Fibroblast of lung (primary cell): ENCODE data around the gene NUDT3. TPM values are rescaled to one million over a fixed set of nuclear protein-coding genes. Genes with fewer than 3 reads are reported as not detected.

Experiments used
- DNase-seq, 2 donors: peaks; one replicate each; pipeline versions ENCODE4 v3.0.0 to v3.0.0-alpha.2; 2010; ENCODE audit warnings: low read depth in 2 of 2
- H2AFZ ChIP-seq: 2 replicates; pipeline ENCODE4 v1.5.1; 2012; ENCODE audit warnings: low read length, control low read depth, inconsistent platforms
- H3K27ac ChIP-seq: 2 replicates; pipeline ENCODE4 v1.5.1; 2011; ENCODE audit warnings: low read length, control low read depth; ENCODE audit not compliant: insufficient read depth
- H3K27me3 ChIP-seq: 2 replicates; pipeline ENCODE4 v1.5.1; 2011; ENCODE audit warnings: mild to moderate bottlenecking, low read length; ENCODE audit not compliant: control insufficient read depth, insufficient read depth
- H3K36me3 ChIP-seq: 2 replicates; pipeline ENCODE4 v1.5.1; 2011; ENCODE audit warnings: low read length; ENCODE audit not compliant: control insufficient read depth, insufficient read depth
- H3K4me1 ChIP-seq: 2 replicates; pipeline ENCODE4 v1.5.1; 2011; ENCODE audit warnings: low read length; ENCODE audit not compliant: control insufficient read depth, insufficient read depth; ENCODE audit errors: extremely low read depth
- H3K4me2 ChIP-seq: 2 replicates; pipeline ENCODE4 v1.5.1; 2011; ENCODE audit warnings: low read length, control low read depth; ENCODE audit not compliant: insufficient read depth; ENCODE audit errors: extremely low read depth
- H3K4me3 ChIP-seq, 4 experiments: fragments of 200-600 bp in 1 of 4; sonication (generic) in 1 of 4; replicated peaks in 1 of 4; 2 replicates each; pipeline ENCODE4 v1.5.1; 2011 to 2016; ENCODE audit warnings: low read length in 4 of 4, low read depth in 3 of 4, mild to moderate bottlenecking in 3 of 4, control low read depth in 2 of 4, inconsistent platforms in 1 of 4, mixed read lengths in 1 of 4; ENCODE audit not compliant: insufficient read depth in 1 of 4; ENCODE audit errors: control extremely low read depth in 1 of 4
- H3K79me2 ChIP-seq: 2 replicates; pipeline ENCODE4 v1.5.1; 2012; ENCODE audit warnings: mild to moderate bottlenecking, low read length, inconsistent platforms; ENCODE audit not compliant: control insufficient read depth, insufficient read depth
- H3K9ac ChIP-seq: 2 replicates; pipeline ENCODE4 v1.5.1; 2011; ENCODE audit warnings: mild to moderate bottlenecking, low read length, control low read depth; ENCODE audit not compliant: insufficient read depth
- H3K9me3 ChIP-seq: 2 replicates; pipeline ENCODE4 v1.5.1; 2012; ENCODE audit warnings: low read depth, low read length; ENCODE audit not compliant: control insufficient read depth, insufficient read depth
- H4K20me1 ChIP-seq: 2 replicates; pipeline ENCODE4 v1.5.1; 2011; ENCODE audit warnings: low read length; ENCODE audit not compliant: control insufficient read depth, insufficient read depth; ENCODE audit errors: extremely low read depth
- CTCF ChIP-seq, 2 donors: IDR thresholded peaks in 1 of 2; conservative IDR thresholded peaks in 1 of 2; 1 replicate in 1 of 2; 2 replicates in 1 of 2; pipeline ENCODE4 v1.5.1; 2011 to 2012; ENCODE audit warnings: low read length in 2 of 2, control low read depth in 1 of 2, inconsistent platforms in 1 of 2, low read depth in 1 of 2, mild to moderate bottlenecking in 1 of 2
- EZH2 ChIP-seq: IDR thresholded peaks from 2 replicates; pipeline ENCODE4 v1.5.1; 2012; ENCODE audit warnings: low read length, control low read depth, mild to moderate bottlenecking; ENCODE audit errors: missing control alignments
- polyA plus RNA-seq, 2 donors: library from polyadenylated mRNA; depleted of rRNA in 1 of 2; stranded (reverse) in 1 of 2; unstranded in 1 of 2; fragments of >200 nt; gene quantifications; 2 replicates each; pipeline ENCODE4 v1.2.1, GENCODE V29; 2011 to 2012; ENCODE audit warnings: missing spikeins in 1 of 2
- total RNA-seq: library from RNA; depleted of rRNA; stranded (reverse); fragments of >200 nt; gene quantifications from 2 replicates; pipeline ENCODE4 v1.2.1, GENCODE V29; 2014

Gene NUDT3
- total and polyA plus RNA-seq, 2 donors (not counting 1 experiment from before 2014, with no cell fraction given) = 16.0 to 27.4 TPM

- Histone ChIP-seq H3K4me3 (no peak overlapping the region), H3K9me3 (no peaks in the 10 kb centered on the region), H3K27me3 (no peaks in the 10 kb centered on the region), H3K27ac (no peak overlapping the region), H3K79me2 (peaks cover 11% of the 10 kb centered on the region), H3K4me1 (peaks cover 2% of the 10 kb centered on the region), H4K20me1 (no peaks in the 10 kb centered on the region), H2AFZ (no peak overlapping the region), H3K36me3 (peaks cover 21% of the 10 kb centered on the region), H3K9ac (no peak overlapping the region), H3K4me2 (no peak overlapping the region)
- no peak for DNase-seq
- TF ChIP-seq EZH2 (no peak), CTCF (conservative IDR thresholded peaks at IDR 0.05 in 1 of 2, IDR thresholded peaks at IDR 0.05 in 1 of 2; ENCODE audit: low read depth in 1 of 2, low read length in 2 of 2) (no peak)
Measured at GRCh38 chr6:34416877-34417371, 24.5 kb upstream of the NUDT3 start.

GRCh38 chr6:34414999-34415858 lies 22.8 kb upstream of the NUDT3 start:
- Histone ChIP-seq H2AFZ (no peak overlapping the region), H3K79me2 (peaks cover 4% of the 10 kb centered on the region), H3K27ac (peak overlapping the region; percentile 4), H3K9ac (no peak overlapping the region), H3K4me3 (no peak overlapping the region), H3K36me3 (peaks cover 13% of the 10 kb centered on the region), H4K20me1 (no peaks in the 10 kb centered on the region), H3K9me3 (no peaks in the 10 kb centered on the region), H3K27me3 (no peaks in the 10 kb centered on the region), H3K4me2 (no peak overlapping the region), H3K4me1 (peaks cover 2% of the 10 kb centered on the region)
- no peak for TF ChIP-seq EZH2
- TF ChIP-seq CTCF (conservative IDR thresholded peaks at IDR 0.05 in 1 of 2, IDR thresholded peaks at IDR 0.05 in 1 of 2; ENCODE audit: low read depth in 1 of 2, low read length in 2 of 2) = peak; percentile 48 to 52
- peak; percentile 71 to 83 for DNase-seq

DNA sequence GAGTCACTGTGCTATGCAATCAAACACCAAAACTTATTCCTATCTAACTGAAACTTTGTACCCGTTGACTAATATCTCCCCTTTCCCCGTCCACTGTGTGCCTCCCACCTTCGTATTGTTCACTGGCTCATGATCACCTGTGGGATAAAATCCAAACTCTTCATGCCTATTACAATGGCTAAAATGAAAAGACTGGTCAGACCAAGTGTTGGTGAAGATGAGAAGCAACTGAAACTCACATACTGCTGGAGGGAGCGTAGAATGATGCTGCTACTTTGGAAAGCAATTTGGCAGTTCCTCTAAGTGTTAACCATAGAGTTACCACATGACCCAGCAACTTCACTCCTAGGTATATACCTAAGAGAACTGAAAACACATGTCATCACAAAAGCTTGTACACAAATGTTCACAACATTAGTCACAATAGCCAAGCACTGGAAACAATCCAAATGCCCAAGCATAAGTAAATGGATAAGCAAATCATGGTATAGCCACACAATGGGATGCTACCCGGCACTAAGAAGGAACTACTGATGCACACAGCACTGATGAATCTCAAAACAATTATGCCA lies 20.3 kb upstream of the NUDT3 start:
- DNase-seq = peak in 1 of 2 donors; percentile 62

More for the DNA sequence above, 20.3 kb upstream of the NUDT3 start:
- no peak for TF ChIP-seq CTCF (conservative IDR thresholded peaks at IDR 0.05 in 1 of 2, IDR thresholded peaks at IDR 0.05 in 1 of 2; ENCODE audit: low read depth in 1 of 2, low read length in 2 of 2)
- no peak for TF ChIP-seq EZH2
- Histone ChIP-seq H3K4me1 (peaks cover 2% of the 10 kb centered on the region), H2AFZ (no peak overlapping the region), H3K79me2 (no peaks in the 10 kb centered on the region), H3K4me2 (no peak overlapping the region), H3K9me3 (no peaks in the 10 kb centered on the region), H3K36me3 (peaks cover 10% of the 10 kb centered on the region), H3K27ac (no peak overlapping the region), H3K9ac (no peak overlapping the region), H4K20me1 (no peaks in the 10 kb centered on the region), H3K4me3 (no peak overlapping the region), H3K27me3 (no peaks in the 10 kb centered on the region)
